GM19193 (cell line): Measurements from ENCODE around the gene TRDN.

ENCODE experiments used
- POLR2A ChIP-seq: IDR thresholded peaks from 4 replicates; pipeline ENCODE4 v1.6.1; 2011; ENCODE audit not compliant: insufficient read depth, insufficient read length; ENCODE audit errors: extremely low read depth

TRDN gene

DNA sequence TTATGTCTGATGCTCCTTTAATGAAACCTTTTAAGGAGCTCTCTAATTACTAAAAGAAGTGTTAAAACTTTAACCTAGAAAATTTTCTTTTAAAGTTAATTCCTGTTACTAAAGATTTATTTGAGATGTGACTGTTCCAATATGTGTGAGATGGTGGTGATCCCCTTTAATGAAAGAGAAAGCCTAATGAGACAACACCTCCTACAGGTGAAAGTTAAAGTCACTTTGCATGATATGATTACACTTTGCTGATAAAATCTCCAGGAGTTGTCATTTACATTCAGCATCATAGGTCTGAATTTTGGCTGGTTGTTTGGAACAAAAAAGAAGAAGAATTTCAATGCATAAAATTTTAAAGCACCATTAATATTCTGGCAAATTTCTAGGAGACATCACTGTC, 307.4 kb downstream of the TRDN start:
- no peak for TF ChIP-seq POLR2A

GRCh38 chr6:123323452-123324329, 313.1 kb downstream of the TRDN start:
- no peak for TF ChIP-seq POLR2A

- no peak for TF ChIP-seq POLR2A
These were observed 315.7 kb downstream of the TRDN start for GRCh38 chr6:123321020-123321419.

DNA sequence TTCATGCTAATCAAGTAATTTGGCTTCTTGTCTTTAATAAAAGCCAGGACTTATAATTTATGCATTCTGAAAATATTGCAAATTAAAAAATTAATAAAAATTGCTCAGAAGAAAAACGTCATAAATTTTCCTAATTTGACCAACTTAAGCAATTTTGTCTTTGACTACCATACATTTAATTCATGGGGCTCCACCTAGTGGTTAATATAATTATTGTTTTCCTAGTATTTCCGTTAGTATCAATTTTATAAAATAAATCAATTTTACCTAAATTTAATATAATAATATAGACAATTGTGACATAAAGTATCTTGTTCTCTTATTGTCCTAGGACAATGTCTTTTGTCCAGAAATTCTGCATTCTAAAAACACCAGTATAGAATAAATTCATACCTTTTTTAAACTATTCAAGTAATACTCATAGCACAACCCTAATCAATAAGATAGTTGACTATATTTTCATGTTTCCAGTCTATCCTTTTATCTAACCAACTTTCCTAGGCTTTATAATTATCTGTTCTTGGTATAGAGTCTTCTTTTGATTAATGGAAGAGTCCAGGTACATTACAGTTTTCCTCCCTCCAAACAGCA, 319.9 kb downstream of the TRDN start:
- TF ChIP-seq POLR2A, result no peak

DNA sequence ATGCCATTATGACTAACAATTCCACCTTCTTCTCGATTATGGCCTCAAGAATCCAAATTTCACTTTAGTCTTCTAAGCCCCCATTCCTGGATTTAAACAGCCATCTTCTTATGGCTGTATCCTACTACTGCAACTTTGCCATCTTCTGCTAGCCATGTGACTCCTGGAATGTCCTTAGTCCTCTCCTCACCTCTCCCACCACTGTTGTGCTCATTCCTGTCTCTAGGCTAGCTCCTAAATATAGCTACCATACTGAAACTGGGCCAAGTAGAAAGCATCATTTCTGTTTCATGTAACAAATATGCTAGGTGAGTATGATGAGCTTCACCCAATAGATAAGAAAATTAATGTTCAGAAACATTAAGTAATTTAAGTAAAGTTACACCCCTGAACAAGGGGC, 327.6 kb downstream of the TRDN start:
- TF ChIP-seq POLR2A, result no peak

GRCh38 chr6:123306334-123306733, 330.4 kb downstream of the TRDN start:
- no peak for TF ChIP-seq POLR2A

GRCh38 chr6:123295672-123296071, 341.1 kb downstream of the TRDN start:
- no peak for TF ChIP-seq POLR2A

DNA sequence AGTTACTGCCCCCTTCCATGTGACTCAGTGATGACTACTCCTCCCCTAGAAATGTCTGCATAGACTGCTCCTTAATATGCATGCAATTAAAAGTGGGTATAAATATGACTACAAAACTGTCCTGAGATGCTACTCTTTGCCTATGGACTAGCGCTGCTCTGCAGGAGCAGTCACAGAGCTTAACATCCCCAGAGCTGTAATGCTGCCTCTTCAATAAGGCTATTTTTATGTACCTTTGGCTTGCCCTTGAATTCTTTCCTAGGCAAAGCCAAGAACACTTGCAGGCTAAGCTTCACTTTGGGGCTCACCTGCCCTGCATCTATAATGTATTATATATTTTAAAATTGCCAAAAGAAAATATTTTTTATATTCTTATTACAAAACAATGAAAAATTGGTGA, 341.6 kb downstream of the TRDN start:
- TF ChIP-seq POLR2A, result no peak

GRCh38 chr6:123288649-123289048, 348.1 kb downstream of the TRDN start:
- TF ChIP-seq POLR2A, result no peak

DNA sequence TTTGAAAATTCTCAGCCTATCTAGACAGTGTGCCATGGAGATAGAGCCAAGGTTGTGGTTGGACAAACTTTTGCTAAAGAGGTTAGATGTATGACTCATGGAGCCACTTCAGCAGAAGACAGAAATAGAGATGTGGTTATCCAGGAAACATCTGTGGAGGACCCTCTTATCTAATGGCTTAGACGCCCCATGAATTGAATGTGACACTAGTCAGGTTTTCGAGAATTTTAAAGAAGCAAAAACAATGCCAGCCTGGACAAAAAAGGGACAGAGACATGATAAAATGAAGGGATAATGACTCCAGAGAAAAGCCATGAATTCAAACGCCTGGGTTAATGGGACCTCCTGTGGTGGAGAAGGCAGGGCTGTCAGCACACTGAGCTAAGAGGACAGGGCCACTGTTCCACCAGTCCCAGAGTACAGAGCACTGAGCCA, 360.2 kb downstream of the TRDN start:
- no peak for TF ChIP-seq POLR2A

- no peak for TF ChIP-seq POLR2A
These were observed 372.8 kb downstream of the TRDN start for GRCh38 chr6:123263981-123264380.

DNA sequence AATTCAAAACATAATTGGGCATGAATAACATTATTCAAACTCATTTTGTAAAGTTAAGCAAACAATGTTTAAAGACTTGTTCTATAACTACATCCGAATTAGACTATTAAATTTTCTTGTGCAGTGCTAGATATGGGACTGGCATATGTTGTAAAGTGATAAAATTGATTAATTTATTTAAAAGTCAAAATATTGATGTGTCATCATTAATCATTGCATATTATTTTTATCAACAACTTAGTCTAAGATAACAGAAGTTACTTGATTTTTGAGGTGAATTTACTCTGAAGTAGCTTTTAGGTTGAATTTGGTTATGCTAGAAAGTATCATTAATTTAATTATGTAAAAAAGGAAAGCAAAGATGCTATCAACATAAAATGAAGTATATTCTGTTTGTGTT, 396.1 kb downstream of the TRDN start:
- no peak for TF ChIP-seq POLR2A

GRCh38 chr6:123233336-123233735, 403.4 kb downstream of the TRDN start:
- no peak for TF ChIP-seq POLR2A

GRCh38 chr6:123226398-123226797, 410.4 kb downstream of the TRDN start:
- TF ChIP-seq POLR2A, result no peak

GRCh38 chr6:123224077-123224476, 412.7 kb downstream of the TRDN start:
- TF ChIP-seq POLR2A, result no peak

- no peak for TF ChIP-seq POLR2A
These were observed 413.3 kb downstream of the TRDN start for GRCh38 chr6:123223461-123223860.
